Stimulated activated CD4-positive, alpha-beta T cell treated with anti-CD3 and anti-CD28 coated beads, TNF-alpha, amount 100 ng/mL, for 24 hours (primary cell): Measurements from ENCODE around the gene ADNP.

Source experiments
- DNase-seq, 3 experiments: peaks; one replicate each; pipeline ENCODE4 v3.0.0-alpha.2; 2020; ENCODE audit warnings: low read depth in 3 of 3

ADNP gene

GRCh38 chr20:50932691-50933280 is 1.5 kb upstream of the ADNP start:
- no peak for DNase-seq

GRCh38 chr20:50932016-50932485 is 814 bp upstream of the ADNP start:
- DNase-seq, result no peak

GRCh38 chr20:50930976-50931305 is 296 bp downstream of the ADNP start:
- DNase-seq, result no peak

GRCh38 chr20:50930139-50930975 is 880 bp downstream of the ADNP start:
- peak in 1 of 3 experiments; percentile 18 for DNase-seq

GRCh38 chr20:50929299-50930138 is 1.7 kb downstream of the ADNP start:
- peak; percentile 83 to 91 (median 89) for DNase-seq

GRCh38 chr20:50928469-50928868 is 2.8 kb downstream of the ADNP start:
- no peak for DNase-seq

- DNase-seq, result no peak
Measured at GRCh38 chr20:50926530-50926929, 4.7 kb downstream of the ADNP start.

GRCh38 chr20:50924261-50924920 is 6.8 kb downstream of the ADNP start:
- no peak for DNase-seq

GRCh38 chr20:50921803-50922501 is 9.3 kb downstream of the ADNP start:
- no peak for DNase-seq

GRCh38 chr20:50920997-50921396 is 10.2 kb downstream of the ADNP start:
- no peak for DNase-seq

GRCh38 chr20:50919567-50919966 is 11.7 kb downstream of the ADNP start:
- no peak for DNase-seq

- no peak for DNase-seq
Measured at GRCh38 chr20:50918403-50918802, 12.8 kb downstream of the ADNP start.

GRCh38 chr20:50916934-50917333 is 14.3 kb downstream of the ADNP start:
- no peak for DNase-seq

GRCh38 chr20:50916257-50916656 is 15.0 kb downstream of the ADNP start:
- no peak for DNase-seq

- DNase-seq, result no peak
Measured at GRCh38 chr20:50915424-50915823, 15.8 kb downstream of the ADNP start.

GRCh38 chr20:50913690-50914375 is 17.4 kb downstream of the ADNP start:
- no peak for DNase-seq

- DNase-seq, result no peak
Measured at GRCh38 chr20:50911716-50912115, 19.5 kb downstream of the ADNP start.

GRCh38 chr20:50911030-50911429 is 20.2 kb downstream of the ADNP start:
- no peak for DNase-seq

GRCh38 chr20:50909413-50909812 is 21.8 kb downstream of the ADNP start:
- no peak for DNase-seq

- no peak for DNase-seq
Measured at GRCh38 chr20:50904067-50904570, 27.1 kb downstream of the ADNP start.
